GM12878 (cell line): ENCODE measurements around the gene NOXA1. TPM values are rescaled to one million over a fixed set of nuclear protein-coding genes. Genes with fewer than 3 reads are reported as not detected.

Experiments used
- ASH2L ChIP-seq: fragments of 300-600, 200-600 bp; sonication (generic); IDR thresholded peaks from 2 replicates; pipeline ENCODE4 v1.6.1; 2017; ENCODE audit warnings: low read depth, mild to moderate bottlenecking, borderline replicate concordance
- CHD4 ChIP-seq: fragments of 200-600 bp; sonication (generic); IDR thresholded peaks from 2 replicates; pipeline ENCODE4 v1.6.1; 2016; ENCODE audit warnings: mild to moderate bottlenecking
- MYB ChIP-seq: fragments of 150-350 bp; IDR thresholded peaks from 2 replicates; pipeline ENCODE4 v1.6.1; 2014; ENCODE audit warnings: mild to moderate bottlenecking, low read depth, low read length, borderline replicate concordance
- NBN ChIP-seq: fragments of 450-650 bp; IDR thresholded peaks from 2 replicates; pipeline ENCODE4 v1.6.1; 2016
- POLR2A ChIP-seq: IDR thresholded peaks from 2 replicates; pipeline ENCODE4 v1.6.1; 2011; ENCODE audit warnings: low read depth, mild to moderate bottlenecking, low read length
- SIX5 ChIP-seq: IDR thresholded peaks from 2 replicates; pipeline ENCODE4 v1.6.1; 2011; ENCODE audit warnings: mild to moderate bottlenecking, low read depth, low read length, moderate library complexity; ENCODE audit not compliant: severe bottlenecking
- polyA plus RNA-seq, 11 experiments: library from polyadenylated mRNA; depleted of rRNA in 4 of 11; unstranded in 6 of 11; stranded (reverse) in 5 of 11; fragments of >200 nt; fragmentation: Nextera tagmentation in 4 of 11; fragmentation: Illumina TruSeq in 1 of 11; extraction: Ambion mirVana in 4 of 11; extraction: Trizol in 1 of 11; gene quantifications; 1 replicate in 1 of 11; 2 replicates in 10 of 11; pipeline versions ENCODE4 v1.2.1 to v1.2.3, GENCODE V29; 2011 to 2016; ENCODE audit warnings: inconsistent platforms in 2 of 11, missing spikeins in 2 of 11, low read depth in 1 of 11
- total RNA-seq, 4 experiments: library from RNA; depleted of rRNA in 3 of 4; stranded (reverse); fragments of >200 nt in 3 of 4; fragmentation: Illumina TruSeq in 1 of 4; extraction: Trizol in 1 of 4; gene quantifications; 2 replicates each; pipeline versions ENCODE4 v1.2.1 to v1.2.3, GENCODE V29; 2013 to 2021
- TF ChIP-seq, protein P1 (sequence below): fragments of 450-650 bp; IDR thresholded peaks from 2 replicates; pipeline ENCODE4 v1.6.1; 2017; ENCODE audit warnings: mild to moderate bottlenecking, moderate library complexity
- TF ChIP-seq, protein P2 (sequence below): fragments of 450-650 bp; IDR thresholded peaks from 2 replicates; pipeline ENCODE4 v1.6.1; 2016; ENCODE audit warnings: mild to moderate bottlenecking, moderate library complexity, borderline replicate concordance

The NOXA1 gene
- total and polyA plus RNA-seq, 10 of the 15 experiments (the other 5 are each of a cell fraction or from before 2014, with no cell fraction given): 0.08 to 0.20 TPM; not detected in 8

DNA sequence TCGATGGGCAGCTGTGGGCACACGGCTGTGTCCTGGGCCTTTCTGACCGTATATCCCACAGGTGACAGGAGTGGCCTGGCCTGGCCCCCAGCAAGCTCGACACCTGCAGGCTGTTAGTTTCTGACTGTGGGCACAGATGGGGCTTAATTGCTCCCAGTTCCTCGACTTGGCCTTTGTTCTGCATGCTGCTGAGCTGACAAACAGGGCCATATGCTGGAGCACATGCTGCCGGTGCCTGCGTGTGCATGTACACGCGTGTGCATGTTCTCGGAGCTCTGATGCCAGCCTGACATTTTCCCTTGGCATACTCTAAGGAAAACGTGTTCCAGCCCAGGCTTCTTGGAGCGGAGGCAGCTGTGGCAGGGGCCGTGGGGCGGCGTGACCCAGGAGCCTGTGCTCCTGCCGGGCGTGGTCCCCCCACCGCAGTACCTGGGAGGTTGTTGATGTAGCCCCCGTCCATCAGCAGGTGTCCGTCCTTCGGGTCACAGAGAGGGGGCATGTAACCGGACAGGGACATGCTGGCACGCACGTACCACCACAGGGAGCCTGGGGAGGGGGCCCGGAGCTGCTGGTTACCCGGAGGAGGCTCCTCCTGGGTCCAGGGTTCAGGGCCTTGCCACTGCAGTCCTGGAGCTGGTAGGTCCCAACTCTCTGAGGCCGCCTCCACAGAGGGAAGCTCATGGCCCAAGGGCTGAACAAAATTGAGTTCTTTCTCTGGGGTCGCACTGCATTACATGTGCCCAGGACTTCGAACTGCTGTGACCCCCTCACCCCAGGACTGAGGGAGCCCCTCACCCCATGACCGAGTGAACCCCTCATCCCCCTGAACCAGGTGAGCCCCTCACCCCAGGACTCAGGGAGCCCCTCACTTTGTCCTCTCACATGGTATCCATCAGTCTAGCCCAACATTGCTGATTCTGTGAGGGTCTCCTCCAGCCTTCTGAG is 40.1 kb downstream of the NOXA1 start (continued):
- no peak for TF ChIP-seq NBN
- TF ChIP-seq, protein P1, sequence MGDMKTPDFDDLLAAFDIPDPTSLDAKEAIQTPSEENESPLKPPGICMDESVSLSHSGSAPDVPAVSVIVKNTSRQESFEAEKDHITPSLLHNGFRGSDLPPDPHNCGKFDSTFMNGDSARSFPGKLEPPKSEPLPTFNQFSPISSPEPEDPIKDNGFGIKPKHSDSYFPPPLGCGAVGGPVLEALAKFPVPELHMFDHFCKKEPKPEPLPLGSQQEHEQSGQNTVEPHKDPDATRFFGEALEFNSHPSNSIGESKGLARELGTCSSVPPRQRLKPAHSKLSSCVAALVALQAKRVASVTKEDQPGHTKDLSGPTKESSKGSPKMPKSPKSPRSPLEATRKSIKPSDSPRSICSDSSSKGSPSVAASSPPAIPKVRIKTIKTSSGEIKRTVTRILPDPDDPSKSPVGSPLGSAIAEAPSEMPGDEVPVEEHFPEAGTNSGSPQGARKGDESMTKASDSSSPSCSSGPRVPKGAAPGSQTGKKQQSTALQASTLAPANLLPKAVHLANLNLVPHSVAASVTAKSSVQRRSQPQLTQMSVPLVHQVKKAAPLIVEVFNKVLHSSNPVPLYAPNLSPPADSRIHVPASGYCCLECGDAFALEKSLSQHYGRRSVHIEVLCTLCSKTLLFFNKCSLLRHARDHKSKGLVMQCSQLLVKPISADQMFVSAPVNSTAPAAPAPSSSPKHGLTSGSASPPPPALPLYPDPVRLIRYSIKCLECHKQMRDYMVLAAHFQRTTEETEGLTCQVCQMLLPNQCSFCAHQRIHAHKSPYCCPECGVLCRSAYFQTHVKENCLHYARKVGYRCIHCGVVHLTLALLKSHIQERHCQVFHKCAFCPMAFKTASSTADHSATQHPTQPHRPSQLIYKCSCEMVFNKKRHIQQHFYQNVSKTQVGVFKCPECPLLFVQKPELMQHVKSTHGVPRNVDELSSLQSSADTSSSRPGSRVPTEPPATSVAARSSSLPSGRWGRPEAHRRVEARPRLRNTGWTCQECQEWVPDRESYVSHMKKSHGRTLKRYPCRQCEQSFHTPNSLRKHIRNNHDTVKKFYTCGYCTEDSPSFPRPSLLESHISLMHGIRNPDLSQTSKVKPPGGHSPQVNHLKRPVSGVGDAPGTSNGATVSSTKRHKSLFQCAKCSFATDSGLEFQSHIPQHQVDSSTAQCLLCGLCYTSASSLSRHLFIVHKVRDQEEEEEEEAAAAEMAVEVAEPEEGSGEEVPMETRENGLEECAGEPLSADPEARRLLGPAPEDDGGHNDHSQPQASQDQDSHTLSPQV: no peak
- no peak for TF ChIP-seq MYB
- TF ChIP-seq POLR2A: no peak
- TF ChIP-seq ASH2L: no peak
- no peak for TF ChIP-seq SIX5
- TF ChIP-seq CHD4: no peak
- TF ChIP-seq, protein P2, sequence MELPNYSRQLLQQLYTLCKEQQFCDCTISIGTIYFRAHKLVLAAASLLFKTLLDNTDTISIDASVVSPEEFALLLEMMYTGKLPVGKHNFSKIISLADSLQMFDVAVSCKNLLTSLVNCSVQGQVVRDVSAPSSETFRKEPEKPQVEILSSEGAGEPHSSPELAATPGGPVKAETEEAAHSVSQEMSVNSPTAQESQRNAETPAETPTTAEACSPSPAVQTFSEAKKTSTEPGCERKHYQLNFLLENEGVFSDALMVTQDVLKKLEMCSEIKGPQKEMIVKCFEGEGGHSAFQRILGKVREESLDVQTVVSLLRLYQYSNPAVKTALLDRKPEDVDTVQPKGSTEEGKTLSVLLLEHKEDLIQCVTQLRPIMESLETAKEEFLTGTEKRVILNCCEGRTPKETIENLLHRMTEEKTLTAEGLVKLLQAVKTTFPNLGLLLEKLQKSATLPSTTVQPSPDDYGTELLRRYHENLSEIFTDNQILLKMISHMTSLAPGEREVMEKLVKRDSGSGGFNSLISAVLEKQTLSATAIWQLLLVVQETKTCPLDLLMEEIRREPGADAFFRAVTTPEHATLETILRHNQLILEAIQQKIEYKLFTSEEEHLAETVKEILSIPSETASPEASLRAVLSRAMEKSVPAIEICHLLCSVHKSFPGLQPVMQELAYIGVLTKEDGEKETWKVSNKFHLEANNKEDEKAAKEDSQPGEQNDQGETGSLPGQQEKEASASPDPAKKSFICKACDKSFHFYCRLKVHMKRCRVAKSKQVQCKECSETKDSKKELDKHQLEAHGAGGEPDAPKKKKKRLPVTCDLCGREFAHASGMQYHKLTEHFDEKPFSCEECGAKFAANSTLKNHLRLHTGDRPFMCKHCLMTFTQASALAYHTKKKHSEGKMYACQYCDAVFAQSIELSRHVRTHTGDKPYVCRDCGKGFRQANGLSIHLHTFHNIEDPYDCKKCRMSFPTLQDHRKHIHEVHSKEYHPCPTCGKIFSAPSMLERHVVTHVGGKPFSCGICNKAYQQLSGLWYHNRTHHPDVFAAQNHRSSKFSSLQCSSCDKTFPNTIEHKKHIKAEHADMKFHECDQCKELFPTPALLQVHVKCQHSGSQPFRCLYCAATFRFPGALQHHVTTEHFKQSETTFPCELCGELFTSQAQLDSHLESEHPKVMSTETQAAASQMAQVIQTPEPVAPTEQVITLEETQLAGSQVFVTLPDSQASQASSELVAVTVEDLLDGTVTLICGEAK: no peak
- TF ChIP-seq, all 136 proteins: peak for 0
